GM19467 (cell line): Measurements from ENCODE around the gene ASMT.
"Not testable (repeated sequence)": the region's sequence is repeated elsewhere in the genome, so short reads cannot be mapped to it uniquely, and the experiment has no call there.

Experiments used
- ATAC-seq: cut with Tn5 transposase; IDR thresholded peaks from one replicate; pipeline ENCODE4 v1.9.1; 2021; ENCODE audit warnings: mild to moderate bottlenecking, moderate library complexity; ENCODE audit not compliant: unreplicated experiment

Gene ASMT

GRCh38 chrX:1646009-1646408 is 31.1 kb downstream of the ASMT start:
- no peak for ATAC-seq

GRCh38 chrX:1649621-1650020 is 34.8 kb downstream of the ASMT start:
- no peak for ATAC-seq

- ATAC-seq, result not testable (repeated sequence)
Observed at GRCh38 chrX:1652011-1652811, 37.4 kb downstream of the ASMT start.

GRCh38 chrX:1656379-1656778 is 41.5 kb downstream of the ASMT start:
- ATAC-seq, result no peak

- peak; percentile 34 for ATAC-seq
Observed at GRCh38 chrX:1657367-1658070, 42.7 kb downstream of the ASMT start.

- no peak for ATAC-seq
Observed at GRCh38 chrX:1658071-1658491, 43.2 kb downstream of the ASMT start.

GRCh38 chrX:1659664-1660461 is 45.0 kb downstream of the ASMT start:
- ATAC-seq, result no peak

GRCh38 chrX:1661048-1661921 is 46.4 kb downstream of the ASMT start:
- ATAC-seq, result peak; percentile 92

GRCh38 chrX:1661922-1662221 is 47.0 kb downstream of the ASMT start:
- ATAC-seq, result no peak

GRCh38 chrX:1667566-1667965 is 52.7 kb downstream of the ASMT start:
- no peak for ATAC-seq

GRCh38 chrX:1673337-1673736 is 58.5 kb downstream of the ASMT start:
- ATAC-seq, result no peak

- no peak for ATAC-seq
Observed at GRCh38 chrX:1676866-1677265, 62.0 kb downstream of the ASMT start.

GRCh38 chrX:1679238-1679637 is 64.4 kb downstream of the ASMT start:
- no peak for ATAC-seq

GRCh38 chrX:1681439-1681838 is 66.6 kb downstream of the ASMT start:
- no peak for ATAC-seq

GRCh38 chrX:1681856-1682255 is 67.0 kb downstream of the ASMT start:
- ATAC-seq, result not testable (repeated sequence)

GRCh38 chrX:1682501-1682900 is 67.6 kb downstream of the ASMT start:
- not testable (repeated sequence) for ATAC-seq

- not testable (repeated sequence) for ATAC-seq
Observed at GRCh38 chrX:1684883-1685282, 70.0 kb downstream of the ASMT start.

- ATAC-seq, result not testable (repeated sequence)
Observed at GRCh38 chrX:1685444-1685880, 70.6 kb downstream of the ASMT start.

GRCh38 chrX:1686642-1687041 is 71.8 kb downstream of the ASMT start:
- ATAC-seq, result no peak
